ENCODE measurements around the gene MIF4GD. TPM values are rescaled to one million over a fixed set of nuclear protein-coding genes. Genes with fewer than 3 reads are reported as not detected.

Gene MIF4GD
- total and polyA plus RNA-seq, 9 of the 15 experiments (the other 6 are each of a cell fraction or from before 2014, with no cell fraction given) = 11.8 to 63.8 (median 28.1) TPM

DNA sequence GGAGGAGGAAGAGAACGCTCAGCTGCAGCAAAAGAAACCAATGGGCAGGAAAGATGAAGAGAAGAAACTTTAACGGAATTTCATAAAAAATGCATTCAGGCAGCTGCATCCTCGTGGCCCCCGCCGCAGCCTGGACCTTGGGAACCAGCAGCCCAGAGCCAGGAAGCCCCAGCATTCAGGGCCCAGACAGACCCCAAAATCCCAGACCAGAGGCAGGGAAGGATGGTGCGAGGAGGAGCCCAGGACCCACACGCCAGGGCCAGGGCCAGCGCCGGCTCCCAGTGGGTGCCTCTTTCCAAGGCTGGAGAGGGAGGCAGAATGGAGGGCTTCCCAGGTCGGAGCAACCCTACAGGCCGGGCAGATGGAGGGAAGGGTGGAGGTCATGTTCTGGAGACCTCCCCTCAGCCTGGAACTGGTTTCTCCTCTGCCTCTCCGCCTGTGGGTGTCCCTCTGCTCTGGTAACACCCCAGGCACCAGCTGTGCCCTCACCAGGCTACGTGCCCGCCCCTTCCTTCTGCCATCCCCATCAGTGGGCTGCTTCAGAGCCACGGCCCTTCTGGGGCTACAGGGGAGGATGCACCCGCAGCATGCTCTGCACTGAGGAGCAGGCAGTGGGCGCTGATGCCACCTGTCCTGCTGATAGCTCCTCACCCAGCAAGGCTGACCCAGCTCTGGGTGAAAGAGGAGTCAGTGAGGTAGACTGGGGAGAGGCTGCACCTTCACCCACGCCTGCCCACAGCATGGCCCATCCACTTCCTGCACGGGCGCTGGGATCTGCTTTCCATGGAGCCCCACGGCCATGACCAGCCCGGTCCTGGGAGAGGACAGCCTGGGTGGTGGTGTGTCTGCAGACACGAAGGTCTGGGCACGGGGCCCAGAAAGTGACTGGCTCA, 1.2 kb upstream of the MIF4GD start (continued):
- TF ChIP-seq RBBP5 (IDR thresholded peaks at IDR 0.05; ENCODE audit: borderline replicate concordance, insufficient read depth, low read length, poor library complexity, severe bottlenecking) (no peak), ZNF76 (CRISPR knock-in tag; IDR thresholded peaks at IDR 0.05; ENCODE audit: borderline replicate concordance) (no peak), ZNF699 (CRISPR knock-in tag; IDR thresholded peaks at IDR 0.05; ENCODE audit: insufficient replicate concordance) (no peak), ZC3H8 (IDR thresholded peaks at IDR 0.05) (no peak), TEAD4 (IDR thresholded peaks at IDR 0.05; ENCODE audit: low read length) (no peak), TEAD4 (CRISPR knock-in tag; IDR thresholded peaks at IDR 0.05; ENCODE audit: borderline replicate concordance) (no peak), ZNF830 (CRISPR knock-in tag; IDR thresholded peaks at IDR 0.05) (no peak), NBN (IDR thresholded peaks at IDR 0.05; ENCODE audit: low read depth) (no peak), ZNF584 (CRISPR knock-in tag; IDR thresholded peaks at IDR 0.05; ENCODE audit: low read depth) (no peak), CC2D1A (IDR thresholded peaks at IDR 0.05) (no peak), SRF (CRISPR knock-in tag; IDR thresholded peaks at IDR 0.05) (no peak), ZNF12 (CRISPR knock-in tag; IDR thresholded peaks at IDR 0.05) (no peak), ESRRB (CRISPR knock-in tag; IDR thresholded peaks at IDR 0.05; ENCODE audit: borderline replicate concordance) (no peak)
- TF ChIP-seq, protein P1, sequence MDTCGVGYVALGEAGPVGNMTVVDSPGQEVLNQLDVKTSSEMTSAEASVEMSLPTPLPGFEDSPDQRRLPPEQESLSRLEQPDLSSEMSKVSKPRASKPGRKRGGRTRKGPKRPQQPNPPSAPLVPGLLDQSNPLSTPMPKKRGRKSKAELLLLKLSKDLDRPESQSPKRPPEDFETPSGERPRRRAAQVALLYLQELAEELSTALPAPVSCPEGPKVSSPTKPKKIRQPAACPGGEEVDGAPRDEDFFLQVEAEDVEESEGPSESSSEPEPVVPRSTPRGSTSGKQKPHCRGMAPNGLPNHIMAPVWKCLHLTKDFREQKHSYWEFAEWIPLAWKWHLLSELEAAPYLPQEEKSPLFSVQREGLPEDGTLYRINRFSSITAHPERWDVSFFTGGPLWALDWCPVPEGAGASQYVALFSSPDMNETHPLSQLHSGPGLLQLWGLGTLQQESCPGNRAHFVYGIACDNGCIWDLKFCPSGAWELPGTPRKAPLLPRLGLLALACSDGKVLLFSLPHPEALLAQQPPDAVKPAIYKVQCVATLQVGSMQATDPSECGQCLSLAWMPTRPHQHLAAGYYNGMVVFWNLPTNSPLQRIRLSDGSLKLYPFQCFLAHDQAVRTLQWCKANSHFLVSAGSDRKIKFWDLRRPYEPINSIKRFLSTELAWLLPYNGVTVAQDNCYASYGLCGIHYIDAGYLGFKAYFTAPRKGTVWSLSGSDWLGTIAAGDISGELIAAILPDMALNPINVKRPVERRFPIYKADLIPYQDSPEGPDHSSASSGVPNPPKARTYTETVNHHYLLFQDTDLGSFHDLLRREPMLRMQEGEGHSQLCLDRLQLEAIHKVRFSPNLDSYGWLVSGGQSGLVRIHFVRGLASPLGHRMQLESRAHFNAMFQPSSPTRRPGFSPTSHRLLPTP (IDR thresholded peaks at IDR 0.05; ENCODE audit: borderline replicate concordance, extremely low read depth, insufficient read length) = no peak
- TF ChIP-seq, protein P2, sequence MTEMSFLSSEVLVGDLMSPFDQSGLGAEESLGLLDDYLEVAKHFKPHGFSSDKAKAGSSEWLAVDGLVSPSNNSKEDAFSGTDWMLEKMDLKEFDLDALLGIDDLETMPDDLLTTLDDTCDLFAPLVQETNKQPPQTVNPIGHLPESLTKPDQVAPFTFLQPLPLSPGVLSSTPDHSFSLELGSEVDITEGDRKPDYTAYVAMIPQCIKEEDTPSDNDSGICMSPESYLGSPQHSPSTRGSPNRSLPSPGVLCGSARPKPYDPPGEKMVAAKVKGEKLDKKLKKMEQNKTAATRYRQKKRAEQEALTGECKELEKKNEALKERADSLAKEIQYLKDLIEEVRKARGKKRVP (CRISPR knock-in tag; IDR thresholded peaks at IDR 0.05) = no peak
- TF ChIP-seq, protein P3, sequence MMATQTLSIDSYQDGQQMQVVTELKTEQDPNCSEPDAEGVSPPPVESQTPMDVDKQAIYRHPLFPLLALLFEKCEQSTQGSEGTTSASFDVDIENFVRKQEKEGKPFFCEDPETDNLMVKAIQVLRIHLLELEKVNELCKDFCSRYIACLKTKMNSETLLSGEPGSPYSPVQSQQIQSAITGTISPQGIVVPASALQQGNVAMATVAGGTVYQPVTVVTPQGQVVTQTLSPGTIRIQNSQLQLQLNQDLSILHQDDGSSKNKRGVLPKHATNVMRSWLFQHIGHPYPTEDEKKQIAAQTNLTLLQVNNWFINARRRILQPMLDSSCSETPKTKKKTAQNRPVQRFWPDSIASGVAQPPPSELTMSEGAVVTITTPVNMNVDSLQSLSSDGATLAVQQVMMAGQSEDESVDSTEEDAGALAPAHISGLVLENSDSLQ (IDR thresholded peaks at IDR 0.05) = no peak
- TF ChIP-seq, protein P4, sequence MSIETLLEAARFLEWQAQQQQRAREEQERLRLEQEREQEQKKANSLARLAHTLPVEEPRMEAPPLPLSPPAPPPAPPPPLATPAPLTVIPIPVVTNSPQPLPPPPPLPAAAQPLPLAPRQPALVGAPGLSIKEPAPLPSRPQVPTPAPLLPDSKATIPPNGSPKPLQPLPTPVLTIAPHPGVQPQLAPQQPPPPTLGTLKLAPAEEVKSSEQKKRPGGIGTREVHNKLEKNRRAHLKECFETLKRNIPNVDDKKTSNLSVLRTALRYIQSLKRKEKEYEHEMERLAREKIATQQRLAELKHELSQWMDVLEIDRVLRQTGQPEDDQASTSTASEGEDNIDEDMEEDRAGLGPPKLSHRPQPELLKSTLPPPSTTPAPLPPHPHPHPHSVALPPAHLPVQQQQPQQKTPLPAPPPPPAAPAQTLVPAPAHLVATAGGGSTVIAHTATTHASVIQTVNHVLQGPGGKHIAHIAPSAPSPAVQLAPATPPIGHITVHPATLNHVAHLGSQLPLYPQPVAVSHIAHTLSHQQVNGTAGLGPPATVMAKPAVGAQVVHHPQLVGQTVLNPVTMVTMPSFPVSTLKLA (conservative IDR thresholded peaks at IDR 0.05) = no peak

Data from K562 (cell line).